Endothelial cell of umbilical vein (primary cell): ENCODE data around the gene PCGF1. TPM values are rescaled to one million over a fixed set of nuclear protein-coding genes. Genes with fewer than 3 reads are reported as not detected.

ENCODE experiments used
- BruUV-seq: library from RNA; stranded (reverse); fragments of 400-500 nt; replicated peaks from 2 replicates; lab custom pipeline; 2021; lab: Mats Ljungman, UMichigan
- CTCF ChIA-PET: fragments of 300-600, 350-600 bp; sonication (Branson Sonifier 250); formaldehyde crosslinking; loops from one replicate; lab custom pipeline; 2021; ENCODE audit warnings: antibody characterized with exemption, inconsistent platforms; lab: Charles Lee
- POLR2A ChIA-PET: fragments of 300-600, 350-600 bp; sonication (Branson Sonifier 250); formaldehyde crosslinking; loops from one replicate; lab custom pipeline; 2021; ENCODE audit warnings: antibody characterized with exemption, inconsistent platforms; lab: Charles Lee
- DNase-seq: peaks from one replicate; pipeline ENCODE4 v3.0.0-alpha.2; 2011; ENCODE audit warnings: low read depth, low spot score
- FAIRE-seq: peaks from 2 replicates; lab custom pipeline; 2011; peaks lifted over from hg19 to GRCh38; lab: Jason Lieb, UNC
- H2AFZ ChIP-seq: 2 replicates; pipeline ENCODE4 v1.6.0; 2012; ENCODE audit warnings: low read depth, low read length, control low read depth, inconsistent platforms
- H3K27ac ChIP-seq: 2 replicates; pipeline ENCODE4 v1.5.1; 2011; ENCODE audit warnings: low read depth, mild to moderate bottlenecking, control low read depth, low read length, moderate library complexity; ENCODE audit not compliant: insufficient read depth
- H3K27me3 ChIP-seq, 2 experiments: 2 replicates each; pipeline versions ENCODE4 v1.6.0 to v1.6.1; 2011; ENCODE audit warnings: low read length in 2 of 2, mixed read lengths in 1 of 2; ENCODE audit not compliant: control insufficient read depth in 2 of 2, insufficient read depth in 2 of 2
- H3K36me3 ChIP-seq, 2 experiments: 2 replicates in 1 of 2; 3 replicates in 1 of 2; pipeline ENCODE4 v1.5.1; 2011; ENCODE audit warnings: low read length in 2 of 2, mild to moderate bottlenecking in 1 of 2, moderate library complexity in 1 of 2; ENCODE audit not compliant: control insufficient read depth in 2 of 2, insufficient read depth in 2 of 2; ENCODE audit errors: extremely low read depth in 1 of 2
- H3K4me1 ChIP-seq: 3 replicates; pipeline ENCODE4 v1.5.1; 2011; ENCODE audit warnings: mild to moderate bottlenecking, low read length; ENCODE audit not compliant: control insufficient read depth, insufficient read depth; ENCODE audit errors: extremely low read depth
- H3K4me2 ChIP-seq: 2 replicates; pipeline ENCODE4 v1.6.1; 2011; ENCODE audit warnings: low read length, control low read depth, mixed read lengths; ENCODE audit not compliant: insufficient read depth
- H3K4me3 ChIP-seq, 3 experiments: fragments of 200-600 bp in 1 of 3; sonication (generic), shearing (Covaris generic) in 1 of 3; replicated peaks in 1 of 3; 2 replicates each; pipeline ENCODE4 v1.5.1; 2011 to 2016; ENCODE audit warnings: control low read depth in 3 of 3, low read length in 3 of 3, mild to moderate bottlenecking in 2 of 3, inconsistent platforms in 1 of 3, low read depth in 1 of 3, moderate library complexity in 1 of 3; ENCODE audit not compliant: insufficient read depth in 1 of 3
- H3K79me2 ChIP-seq: 2 replicates; pipeline ENCODE4 v1.6.0; 2012; ENCODE audit warnings: low read length, inconsistent platforms; ENCODE audit not compliant: control insufficient read depth, insufficient read depth
- H3K9ac ChIP-seq: replicated peaks from 2 replicates; pipeline ENCODE3; 2011; ENCODE audit warnings: low read length, control low read depth; ENCODE audit not compliant: insufficient read depth; ENCODE audit errors: extremely low read depth
- H3K9me1 ChIP-seq: replicated peaks from 3 replicates; pipeline ENCODE4 v1.6.0; 2011; ENCODE audit warnings: mild to moderate bottlenecking, low read length; ENCODE audit not compliant: control insufficient read depth, insufficient read depth; ENCODE audit errors: extremely low read depth
- H3K9me3 ChIP-seq: replicated peaks from 2 replicates; pipeline ENCODE4 v1.5.1; 2012; ENCODE audit warnings: low read length, inconsistent platforms; ENCODE audit not compliant: control insufficient read depth, insufficient read depth
- H4K20me1 ChIP-seq: replicated peaks from 2 replicates; pipeline ENCODE3; 2011; ENCODE audit warnings: mild to moderate bottlenecking, low read length; ENCODE audit not compliant: control insufficient read depth, insufficient read depth; ENCODE audit errors: extremely low read depth
- EZH2 ChIP-seq: IDR thresholded peaks from 2 replicates; pipeline ENCODE4 v1.6.1; 2012; ENCODE audit warnings: borderline replicate concordance, low read depth, mild to moderate bottlenecking, moderate library complexity, low read length, inconsistent platforms; ENCODE audit not compliant: severe bottlenecking
- FOS ChIP-seq: IDR thresholded peaks from 2 replicates; pipeline ENCODE4 v1.6.1; 2011; ENCODE audit warnings: mild to moderate bottlenecking, low read length, moderate library complexity, borderline replicate concordance; ENCODE audit not compliant: insufficient read depth
- GATA2 ChIP-seq: IDR thresholded peaks from 2 replicates; pipeline ENCODE4 v1.7.0; 2011; ENCODE audit warnings: low read depth, mild to moderate bottlenecking, moderate library complexity, mixed read lengths, low read length; ENCODE audit not compliant: insufficient read length, insufficient read depth
- JUN ChIP-seq: IDR thresholded peaks from 2 replicates; pipeline ENCODE4 v1.6.1; 2011; ENCODE audit warnings: borderline replicate concordance, low read depth; ENCODE audit not compliant: insufficient read length, insufficient read depth
- MYC ChIP-seq: IDR thresholded peaks from one replicate; pipeline ENCODE4 v1.6.1; 2011; ENCODE audit warnings: mild to moderate bottlenecking, low read depth, low read length
- POLR2A ChIP-seq: IDR thresholded peaks from 2 replicates; pipeline ENCODE4 v1.6.1; 2012; ENCODE audit warnings: low read depth, mild to moderate bottlenecking, control low read depth, low read length
- POLR2AphosphoS5 ChIP-seq: IDR thresholded peaks from 2 replicates; pipeline ENCODE4 v1.6.1; 2012; ENCODE audit warnings: low read depth, mild to moderate bottlenecking, control low read depth, low read length, moderate library complexity; ENCODE audit not compliant: insufficient read depth
- dilution Hi-C: fragments of 300-500 bp; cut with MboI; formaldehyde crosslinking; loops from one replicate; pipeline ENCODE4 v1.15.0; 2019; ENCODE audit warnings: low sequenced_read_pairs; ENCODE audit not compliant: extremely low pct_ligation_motif_present
- intact Hi-C: fragments of 100-400 bp; cut with micrococcal nuclease; formaldehyde crosslinking; loops from one replicate; pipeline ENCODE4 v1.10.0; 2022
- polyA plus RNA-seq, 4 experiments: library from polyadenylated mRNA; depleted of rRNA in 3 of 4; stranded (reverse) in 3 of 4; unstranded in 1 of 4; fragments of >200 nt; gene quantifications; 2 replicates each; pipeline versions ENCODE4 v1.2.1 to v1.2.3, GENCODE V29; 2011 to 2012; ENCODE audit warnings: missing spikeins in 1 of 4
- total RNA-seq: library from RNA; stranded (reverse); gene quantifications from 2 replicates; pipeline ENCODE4 v1.2.3, GENCODE V29; 2021
- TF ChIP-seq, protein P1 (sequence below): IDR thresholded peaks from 2 replicates; pipeline ENCODE4 v1.6.1; 2011; ENCODE audit not compliant: insufficient read depth, insufficient read length
- TF ChIP-seq, protein P2 (sequence below), 2 donors: IDR thresholded peaks; 1 replicate in 1 of 2; 2 replicates in 1 of 2; pipeline ENCODE4 v1.5.1; 2011; ENCODE audit warnings: low read length in 2 of 2, mild to moderate bottlenecking in 2 of 2, moderate library complexity in 2 of 2, control low read depth in 1 of 2, inconsistent platforms in 1 of 2, low read depth in 1 of 2; ENCODE audit not compliant: insufficient read depth in 1 of 2; ENCODE audit errors: extremely low read depth in 1 of 2

The PCGF1 gene
- total and polyA plus RNA-seq, 2 donors (not counting 3 experiments of a cell fraction or from before 2014, with no cell fraction given) = 17.4 to 19.2 TPM

DNA sequence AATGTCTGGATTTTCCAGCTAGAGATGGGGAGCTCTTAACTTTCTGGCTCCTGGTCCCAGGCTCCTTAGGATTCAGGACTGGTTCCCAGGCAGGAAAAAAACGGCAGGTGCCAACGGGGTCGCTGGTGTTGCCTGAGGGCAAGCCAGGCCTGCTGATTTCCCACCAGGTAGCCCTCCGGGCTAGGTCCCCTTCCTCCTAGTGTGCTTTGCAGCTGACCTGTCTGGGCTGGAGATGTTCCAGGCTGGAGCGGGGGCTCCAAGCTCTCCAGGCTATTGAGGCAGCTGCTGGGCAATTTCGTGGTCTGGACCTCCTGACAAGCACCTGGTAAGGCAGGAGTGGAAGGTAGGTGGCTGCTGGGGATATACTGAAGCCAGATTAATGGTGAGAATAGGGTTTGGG lies 33.0 kb downstream of the PCGF1 start:
- Histone ChIP-seq H3K79me2 (no peaks in the 10 kb centered on the region), H3K27me3 (no peaks in the 10 kb centered on the region), H3K9me3 (no peaks in the 10 kb centered on the region), H3K9ac (no peak overlapping the region), H3K36me3 (peaks cover 0 to 7% of the 10 kb centered on the region in 2 experiments), H2AFZ (no peak overlapping the region), H3K27ac (no peak overlapping the region), H3K4me1 (peaks cover 13% of the 10 kb centered on the region), H3K4me3 (no peak overlapping the region), H3K4me2 (no peak overlapping the region), H3K9me1 (no peaks in the 10 kb centered on the region), H4K20me1 (no peaks in the 10 kb centered on the region)
- BruUV-seq = no TSS peak
- TF ChIP-seq JUN (no peak), EZH2 (no peak), GATA2 (no peak), POLR2AphosphoS5 (no peak), FOS (no peak), MYC (no peak), POLR2A (no peak)
- TF ChIP-seq, protein P1, sequence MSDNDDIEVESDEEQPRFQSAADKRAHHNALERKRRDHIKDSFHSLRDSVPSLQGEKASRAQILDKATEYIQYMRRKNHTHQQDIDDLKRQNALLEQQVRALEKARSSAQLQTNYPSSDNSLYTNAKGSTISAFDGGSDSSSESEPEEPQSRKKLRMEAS = no peak
- TF ChIP-seq, protein P2, sequence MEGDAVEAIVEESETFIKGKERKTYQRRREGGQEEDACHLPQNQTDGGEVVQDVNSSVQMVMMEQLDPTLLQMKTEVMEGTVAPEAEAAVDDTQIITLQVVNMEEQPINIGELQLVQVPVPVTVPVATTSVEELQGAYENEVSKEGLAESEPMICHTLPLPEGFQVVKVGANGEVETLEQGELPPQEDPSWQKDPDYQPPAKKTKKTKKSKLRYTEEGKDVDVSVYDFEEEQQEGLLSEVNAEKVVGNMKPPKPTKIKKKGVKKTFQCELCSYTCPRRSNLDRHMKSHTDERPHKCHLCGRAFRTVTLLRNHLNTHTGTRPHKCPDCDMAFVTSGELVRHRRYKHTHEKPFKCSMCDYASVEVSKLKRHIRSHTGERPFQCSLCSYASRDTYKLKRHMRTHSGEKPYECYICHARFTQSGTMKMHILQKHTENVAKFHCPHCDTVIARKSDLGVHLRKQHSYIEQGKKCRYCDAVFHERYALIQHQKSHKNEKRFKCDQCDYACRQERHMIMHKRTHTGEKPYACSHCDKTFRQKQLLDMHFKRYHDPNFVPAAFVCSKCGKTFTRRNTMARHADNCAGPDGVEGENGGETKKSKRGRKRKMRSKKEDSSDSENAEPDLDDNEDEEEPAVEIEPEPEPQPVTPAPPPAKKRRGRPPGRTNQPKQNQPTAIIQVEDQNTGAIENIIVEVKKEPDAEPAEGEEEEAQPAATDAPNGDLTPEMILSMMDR (IDR thresholded peaks at IDR 0.05; ENCODE audit: extremely low read depth in 1 of 2, insufficient read depth in 1 of 2, low read depth in 1 of 2, low read length in 2 of 2) = no peak
- dilution Hi-C loops (no loop called here), intact Hi-C loops (no loop called here)
- FAIRE-seq = no peak
- ChIA-PET POLR2A (no interaction called here), CTCF (interaction anchor here (0.8 to 1.8 kb wide), 5 partner anchors 9 to 225 kb away, joined by 3 to 6 read pairs (median 5); partner anchors contain the start of gene MOGS)
- DNase-seq = no peak
